Eye (tissue), 1 donor: ENCODE results near the gene NOXO1.

ENCODE experiments used
- DNase-seq: peaks from one replicate; pipeline ENCODE4 v3.0.0-alpha.2; 2015

Gene NOXO1

DNA sequence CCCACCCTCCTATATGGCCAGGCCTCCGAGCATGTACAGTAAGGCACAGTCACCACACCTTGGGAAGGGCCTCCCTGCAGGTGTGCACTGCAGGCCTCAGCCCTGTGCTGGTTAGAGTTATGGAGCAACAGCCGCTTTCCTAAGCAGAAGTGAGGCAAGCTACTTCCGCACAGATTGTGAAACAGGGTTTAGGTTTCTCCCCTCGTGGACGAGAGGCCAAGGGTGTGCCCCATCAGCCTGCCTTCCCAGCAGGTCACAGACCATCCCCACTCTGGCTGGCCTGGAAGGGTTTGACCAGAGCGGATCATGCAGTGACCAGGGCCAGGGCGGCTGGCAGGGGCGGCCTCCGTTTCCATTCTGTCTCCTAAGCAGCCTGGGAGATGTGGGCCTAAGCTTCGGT is 43.0 kb downstream of the NOXO1 start:
- no peak for DNase-seq

GRCh38 chr16:1936945-1937479 is 44.3 kb downstream of the NOXO1 start:
- no peak for DNase-seq

- DNase-seq: no peak
Measured at GRCh38 chr16:1933097-1933661, 48.1 kb downstream of the NOXO1 start.

DNA sequence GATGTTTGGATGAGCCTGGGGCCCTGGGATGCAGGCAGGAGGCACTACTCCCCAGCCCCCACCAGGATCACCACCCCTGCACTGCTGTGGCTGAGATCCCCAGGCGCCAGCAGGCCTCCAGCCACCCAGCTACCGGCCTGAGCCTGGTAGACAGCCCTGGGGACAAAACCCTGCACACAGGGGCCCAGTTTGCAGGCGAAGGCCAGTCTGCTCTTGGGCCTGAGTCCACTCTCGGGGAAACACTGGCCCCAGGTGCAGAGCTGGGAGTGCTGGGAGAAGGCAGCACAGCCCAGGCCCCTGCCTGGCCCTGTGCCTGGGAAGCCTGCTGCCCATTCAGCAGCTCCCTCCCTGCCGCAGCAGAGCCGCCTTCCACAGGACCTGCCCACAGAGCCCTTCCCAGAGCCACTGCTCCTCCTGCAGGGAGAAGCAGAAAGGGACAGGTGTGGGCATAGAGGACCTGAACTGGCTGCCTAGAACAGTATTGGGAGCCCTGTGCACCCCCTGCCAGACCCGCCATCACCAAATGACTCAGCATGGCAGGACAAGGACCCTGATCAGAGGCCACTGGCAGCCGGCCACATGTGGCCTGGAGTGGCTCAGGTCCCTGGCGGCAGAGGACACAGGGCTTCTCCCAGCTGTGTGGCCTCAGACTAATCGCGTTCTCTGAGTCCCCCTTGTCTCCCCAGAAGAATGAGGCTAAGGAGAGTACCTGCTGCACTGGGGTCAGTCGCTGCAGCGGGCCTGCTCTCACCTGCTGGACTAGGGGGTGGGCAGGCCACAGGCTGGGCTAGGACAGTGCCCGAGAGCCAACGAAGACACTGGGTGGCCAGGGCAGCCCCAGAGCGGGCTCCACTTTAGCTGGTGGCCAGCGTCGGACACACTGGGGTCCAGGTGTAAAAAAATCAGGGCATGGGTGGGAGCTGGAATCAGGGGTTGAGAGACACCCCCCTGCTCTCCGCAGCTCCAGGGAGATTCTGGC is 48.9 kb downstream of the NOXO1 start:
- no peak for DNase-seq

DNA sequence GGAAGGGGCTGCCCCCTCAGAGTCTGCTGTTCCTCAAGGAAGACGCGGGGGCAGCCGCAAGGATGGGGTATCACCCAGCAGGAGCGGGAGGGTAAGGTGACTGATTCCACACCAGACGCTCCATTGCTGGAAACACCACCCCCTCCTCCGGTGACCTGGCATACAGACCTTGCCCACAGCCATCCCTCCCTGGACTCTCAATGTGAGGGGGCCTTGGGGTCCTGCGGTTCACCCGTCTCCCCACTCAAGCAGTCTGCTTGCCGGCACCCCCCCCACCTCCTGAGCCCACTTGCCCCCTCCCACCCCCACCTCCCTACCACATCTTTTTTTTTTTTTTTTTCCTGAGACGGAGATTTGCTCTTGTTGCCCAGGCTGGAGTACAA is 50.9 kb downstream of the NOXO1 start:
- DNase-seq: no peak

DNA sequence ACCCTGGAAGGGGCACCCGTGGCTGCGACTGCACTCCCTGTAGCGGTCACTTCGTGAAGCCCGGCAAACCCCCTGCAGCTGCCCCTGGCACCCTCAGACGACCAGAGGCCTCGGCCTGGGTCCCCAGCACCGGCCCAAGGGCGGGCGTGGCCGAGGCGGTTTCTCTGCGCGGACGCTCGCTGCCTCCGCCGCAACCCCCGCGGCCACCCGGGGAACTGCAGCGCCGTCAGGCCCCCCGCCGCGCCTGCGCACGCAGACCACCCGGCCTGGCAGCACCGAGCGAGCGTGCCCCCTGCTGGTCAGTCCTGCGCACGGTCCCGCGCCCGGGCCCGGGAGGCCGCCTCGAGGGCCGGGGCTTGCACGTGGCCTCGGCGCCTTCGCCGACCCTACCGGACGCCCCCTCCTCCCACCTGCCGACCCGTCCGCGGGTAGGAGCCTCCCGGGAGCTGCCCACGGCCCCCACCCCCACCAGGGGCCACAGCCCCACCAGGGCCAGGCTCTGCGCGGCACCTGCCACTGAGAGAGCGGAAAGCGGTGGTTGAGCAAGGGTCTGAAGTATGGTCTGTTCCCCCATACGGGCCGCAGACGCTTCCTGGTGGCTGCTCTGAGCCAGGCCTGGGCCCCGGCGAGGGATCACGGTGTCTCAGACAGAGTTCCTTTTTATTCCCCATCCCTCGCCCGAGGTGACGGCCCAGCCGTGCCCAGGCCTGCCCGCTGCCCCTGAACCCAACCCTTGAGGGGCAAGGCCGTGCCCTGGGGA is 51.5 kb downstream of the NOXO1 start:
- peak; percentile 95 for DNase-seq

GRCh38 chr16:1929105-1929504 is 52.2 kb downstream of the NOXO1 start:
- peak; percentile 60 for DNase-seq
